Nephron (organoid): ENCODE data around the gene ZNF396.

Experiments used
- H3K27ac Mint-ChIP-seq, 3 experiments: 2 replicates each; pipeline ENCODE4 v1.8.0; 2020; ENCODE audit warnings: mixed read lengths in 3 of 3, mild to moderate bottlenecking in 2 of 3, moderate library complexity in 1 of 3
- H3K27me3 Mint-ChIP-seq: 2 replicates; pipeline ENCODE4 v1.8.0; 2021; ENCODE audit warnings: low read depth, mild to moderate bottlenecking, moderate library complexity, mixed read lengths
- H3K36me3 Mint-ChIP-seq: 2 replicates; pipeline ENCODE4 v1.8.0; 2020; ENCODE audit warnings: low read depth, mixed read lengths
- H3K4me1 Mint-ChIP-seq: 2 replicates; pipeline ENCODE4 v1.8.0; 2020; ENCODE audit warnings: mixed read lengths
- H3K4me3 Mint-ChIP-seq, 3 experiments: 2 replicates each; pipeline ENCODE4 v1.8.0; 2020; ENCODE audit warnings: mild to moderate bottlenecking in 3 of 3, mixed read lengths in 3 of 3, moderate library complexity in 2 of 3
- H3K9me3 Mint-ChIP-seq: 2 replicates; pipeline ENCODE4 v1.8.0; 2020; ENCODE audit warnings: mixed read lengths
- CTCF ChIP-seq, 3 experiments: fragments of 200-600 bp; sonication (generic); IDR thresholded peaks; one replicate each; pipeline ENCODE4 v1.5.0; 2021; ENCODE audit warnings: antibody characterized with exemption in 3 of 3; ENCODE audit not compliant: unreplicated experiment in 3 of 3

Gene ZNF396

GRCh38 chr18:35334212-35334611 lies 42.9 kb downstream of the ZNF396 start:
- Mint-ChIP-seq H3K4me3 (no peak overlapping the region), H3K9me3 (no peaks in the 10 kb centered on the region), H3K36me3 (peaks cover 10% of the 10 kb centered on the region), H3K27ac (no peak overlapping the region), H3K27me3 (no peaks in the 10 kb centered on the region), H3K4me1 (no peaks in the 10 kb centered on the region)
- no peak for TF ChIP-seq CTCF (IDR thresholded peaks at IDR 0.05; ENCODE audit: unreplicated experiment in 3 of 3)

- Mint-ChIP-seq H3K27ac (no peak overlapping the region), H3K4me1 (no peaks in the 10 kb centered on the region), H3K36me3 (peaks cover 9% of the 10 kb centered on the region), H3K9me3 (peaks cover 7% of the 10 kb centered on the region), H3K4me3 (no peak overlapping the region), H3K27me3 (no peaks in the 10 kb centered on the region)
- TF ChIP-seq CTCF (IDR thresholded peaks at IDR 0.05; ENCODE audit: unreplicated experiment in 3 of 3) = no peak
These were observed 45.6 kb downstream of the ZNF396 start for GRCh38 chr18:35331367-35332087.

GRCh38 chr18:35328868-35329267 lies 48.3 kb downstream of the ZNF396 start:
- peaks cover 10% of the 10 kb centered on the region for H3K9me3 Mint-ChIP-seq
- H3K36me3 Mint-ChIP-seq = peaks cover 9% of the 10 kb centered on the region
- H3K4me3 Mint-ChIP-seq = no peak overlapping the region
- no peak for TF ChIP-seq CTCF (IDR thresholded peaks at IDR 0.05; ENCODE audit: unreplicated experiment in 3 of 3)
- H3K27ac Mint-ChIP-seq = no peak overlapping the region
- H3K27me3 Mint-ChIP-seq = no peaks in the 10 kb centered on the region
- H3K4me1 Mint-ChIP-seq = no peaks in the 10 kb centered on the region

GRCh38 chr18:35326695-35327387 lies 50.3 kb downstream of the ZNF396 start:
- Mint-ChIP-seq H3K4me1 (no peaks in the 10 kb centered on the region), H3K27ac (no peak overlapping the region), H3K9me3 (peaks cover 10% of the 10 kb centered on the region), H3K4me3 (no peak overlapping the region), H3K27me3 (no peaks in the 10 kb centered on the region), H3K36me3 (peaks cover 9% of the 10 kb centered on the region)
- no peak for TF ChIP-seq CTCF (IDR thresholded peaks at IDR 0.05; ENCODE audit: unreplicated experiment in 3 of 3)

- no peak overlapping the region for H3K4me3 Mint-ChIP-seq
- peaks cover 10% of the 10 kb centered on the region for H3K9me3 Mint-ChIP-seq
These were observed 52.0 kb downstream of the ZNF396 start for GRCh38 chr18:35324926-35325655.

More at GRCh38 chr18:35324926-35325655, 52.0 kb downstream of the ZNF396 start:
- Mint-ChIP-seq H3K36me3 (peaks cover 9% of the 10 kb centered on the region), H3K27me3 (no peaks in the 10 kb centered on the region), H3K4me1 (no peaks in the 10 kb centered on the region), H3K27ac (no peak overlapping the region)
- no peak for TF ChIP-seq CTCF (IDR thresholded peaks at IDR 0.05; ENCODE audit: unreplicated experiment in 3 of 3)
